ENCODE results near the gene IRGC. TPM values are rescaled to one million over a fixed set of nuclear protein-coding genes. Genes with fewer than 3 reads are reported as not detected.

The IRGC gene
- total and polyA plus RNA-seq, 2 of the 4 experiments (the other 2 are of a cell fraction): not detected

DNA sequence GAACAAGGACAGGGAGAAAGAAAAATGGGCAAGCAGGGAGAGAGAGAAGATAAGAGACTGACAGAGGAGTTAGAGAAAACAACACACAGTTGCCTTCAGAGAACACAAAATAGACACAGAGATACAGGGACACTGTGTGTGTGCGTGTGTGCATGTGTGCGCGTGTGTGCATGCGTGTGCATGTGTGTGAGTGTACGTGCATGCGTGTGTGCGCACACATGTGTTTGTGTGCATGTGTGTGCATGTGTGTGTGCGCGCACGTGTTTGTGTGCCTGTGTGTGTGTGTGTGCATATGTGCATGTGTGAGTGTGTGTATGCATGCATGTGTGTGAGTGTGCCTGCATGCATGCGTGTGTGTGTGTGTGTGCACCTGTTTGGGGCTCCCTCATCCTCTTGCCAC lies 40.0 kb upstream of the IRGC start:
- in situ Hi-C loops (cut with MboI; ENCODE audit: low sequenced_read_pairs) (no loop called here), intact Hi-C loops (cut with micrococcal nuclease) (no loop called here), dilution Hi-C loops (cut with HindIII; ENCODE audit: low sequenced_read_pairs, unreplicated experiment) (no loop called here)
- Histone ChIP-seq H2BK120ac (ENCODE audit: low read depth, low read length) (0 out of 2 replicates have a peak overlapping the region, but pooled peaks have one; percentile 25), H3K18ac (ENCODE audit: low read depth, low read length) (no peak overlapping the region), H3K23ac (ENCODE audit: low read depth, low read length) (no peak overlapping the region), H3K14ac (replicated peaks; ENCODE audit: low read depth, low read length) (peak overlapping the region; percentile 50), H3K9me1 (ENCODE audit: insufficient read depth, low read length) (peaks cover 6% of the 10 kb centered on the region; the same call in 1 of the 2 replicates), H3K4ac (ENCODE audit: low read depth, low read length) (peak overlapping the region; percentile 19), H4K5ac (ENCODE audit: low read depth, low read length) (no peak overlapping the region), H2BK15ac (ENCODE audit: low read depth, low read length) (no peak overlapping the region), H4K20me1 (ENCODE audit: insufficient read depth, low read length) (no peaks in the 10 kb centered on the region), H2BK5ac (ENCODE audit: low read depth, low read length, poor library complexity, severe bottlenecking) (no peak overlapping the region), H2BK20ac (ENCODE audit: low read depth, low read length) (0 out of 2 replicates have a peak overlapping the region, but pooled peaks have one; percentile 9), H3K4me2 (ENCODE audit: low read depth, low read length) (no peak overlapping the region), H3K9me3 (ENCODE audit: control insufficient read depth, insufficient read depth, low read length) (no peaks in the 10 kb centered on the region), H4K8ac (ENCODE audit: low read depth in 2 of 2, low read length in 2 of 2) (peak overlapping the region in 1 of 2 experiments; percentile 74; a peak in 2 of 4 replicates), H2AK9ac (replicated peaks; ENCODE audit: low read depth, low read length, poor library complexity) (no peak overlapping the region), H3K36me3 (ENCODE audit: control insufficient read depth, insufficient read depth, low read length) (no peaks in the 10 kb centered on the region), H3K9ac (ENCODE audit: low read depth, low read length) (no peak overlapping the region), H3K56ac (ENCODE audit: extremely low read depth, insufficient read depth, low read length) (no peak overlapping the region), H3K27ac (ENCODE audit: insufficient read depth, low read length) (no peak overlapping the region), H3K79me1 (ENCODE audit: low read depth in 1 of 2, low read length in 2 of 2) (peaks cover 0 to 3% of the 10 kb centered on the region in 2 experiments; a peak in 1 of 4 replicates), H3K27me3 (ENCODE audit: control insufficient read depth, insufficient read depth, low read length) (no peaks in the 10 kb centered on the region), H3K4me1 (ENCODE audit: control insufficient read depth, insufficient read depth, low read length) (peaks cover 9% of the 10 kb centered on the region), H4K91ac (ENCODE audit: insufficient read depth, low read depth, low read length) (no peak overlapping the region), H3K4me3 (ENCODE audit: insufficient read depth, low read depth, low read length) (no peak overlapping the region), H2AFZ (replicated peaks; ENCODE audit: low read length, poor library complexity) (peak overlapping the region; percentile 86), H2AK5ac (ENCODE audit: low read depth, low read length) (peak overlapping the region; percentile 11)
- TF ChIP-seq RFX5 (IDR thresholded peaks at IDR 0.05; ENCODE audit: low read depth, low read length) (no peak), CHD1 (IDR thresholded peaks at IDR 0.05; ENCODE audit: low read depth, low read length) (no peak), MXI1 (IDR thresholded peaks at IDR 0.05; ENCODE audit: borderline replicate concordance, low read depth, low read length) (no peak), FOS (IDR thresholded peaks at IDR 0.05; ENCODE audit: low read depth, low read length) (no peak), RAD21 (IDR thresholded peaks at IDR 0.05; ENCODE audit: low read length) (no peak)
- TF ChIP-seq, protein P1, sequence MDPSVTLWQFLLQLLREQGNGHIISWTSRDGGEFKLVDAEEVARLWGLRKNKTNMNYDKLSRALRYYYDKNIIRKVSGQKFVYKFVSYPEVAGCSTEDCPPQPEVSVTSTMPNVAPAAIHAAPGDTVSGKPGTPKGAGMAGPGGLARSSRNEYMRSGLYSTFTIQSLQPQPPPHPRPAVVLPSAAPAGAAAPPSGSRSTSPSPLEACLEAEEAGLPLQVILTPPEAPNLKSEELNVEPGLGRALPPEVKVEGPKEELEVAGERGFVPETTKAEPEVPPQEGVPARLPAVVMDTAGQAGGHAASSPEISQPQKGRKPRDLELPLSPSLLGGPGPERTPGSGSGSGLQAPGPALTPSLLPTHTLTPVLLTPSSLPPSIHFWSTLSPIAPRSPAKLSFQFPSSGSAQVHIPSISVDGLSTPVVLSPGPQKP (IDR thresholded peaks at IDR 0.05; ENCODE audit: borderline replicate concordance, low read depth, low read length): no peak
- no peak for ATAC-seq (ENCODE audit: low read depth)
- CTCF ChIA-PET: no interaction called here
- no peak for DNase-seq
- no TSS peak for BruUV-seq (replicated peaks)
- POLR2A ChIA-PET (ENCODE audit: unreplicated experiment): no interaction called here
- 29% methylated on average over 1 of the region's 11 CpGs; no CpG with 5 or more reads in 1 of the 2 experiments for WGBS, 2 experiments (ENCODE audit: extremely low coverage in 2 of 2, insufficient read length in 1 of 2)

Measured in IMR-90 (cell line).